ENCODE measurements around the gene CIRBP. TPM values are rescaled to one million over a fixed set of nuclear protein-coding genes. Genes with fewer than 3 reads are reported as not detected.
A peak's percentile ranks its signal among the peaks of the same experiment; 100 is the strongest.

CIRBP gene
- total and polyA plus RNA-seq, 9 donors = 602 to 1,254 (median 855) TPM

GRCh38 chr19:1248786-1249297, 20.3 kb upstream of the CIRBP start:
- Histone ChIP-seq H3K4me1 (ENCODE audit: insufficient read depth) (peaks cover 28% of the 10 kb centered on the region), H3K4me3 (peak overlapping the region; percentile 77), H3K9me3 (no peaks in the 10 kb centered on the region), H3K36me3 (no peaks in the 10 kb centered on the region), H3K27me3 (no peaks in the 10 kb centered on the region), H3K27ac (peak overlapping the region; percentile 99)
- WGBS, 3 donors = 0 to 1% (median 1%) methylated on average over 21 to 74 of the region's 74 CpGs
- peak; percentile 92 to 96 (median 95) for DNase-seq
- no peak for TF ChIP-seq POLR2A (IDR thresholded peaks at IDR 0.05)
- TF ChIP-seq CTCF (IDR thresholded peaks at IDR 0.05) = peak; percentile 77 to 99 (median 98)
- intact Hi-C loops (cut with DNase I) = loop anchor here in 1 of 4 donors (10.0 kb wide), 2 partner anchors 224 to 796 kb away; partner anchors contain the start of genes CNN2, RNU6-2 and TMEM259

GRCh38 chr19:1249298-1249989, 19.7 kb upstream of the CIRBP start:
- no peaks in the 10 kb centered on the region for H3K27me3 ChIP-seq
- 0 to 1% (median 0%) methylated on average over 66 to 102 of the region's 102 CpGs for WGBS, 3 donors
- peaks cover 33% of the 10 kb centered on the region for H3K4me1 ChIP-seq (ENCODE audit: insufficient read depth)
- no peaks in the 10 kb centered on the region for H3K9me3 ChIP-seq
- H3K36me3 ChIP-seq = no peaks in the 10 kb centered on the region
- peak; percentile 91 to 96 (median 94) for DNase-seq
- H3K4me3 ChIP-seq = peak overlapping the region; percentile 77
- intact Hi-C loops (cut with DNase I) = loop anchor here in 1 of 4 donors (10.0 kb wide), 2 partner anchors 225 to 795 kb away; partner anchors contain the start of genes CNN2, RNU6-2 and TMEM259
- peak overlapping the region; percentile 99 for H3K27ac ChIP-seq
- TF ChIP-seq EP300 (IDR thresholded peaks at IDR 0.05) = peak; percentile 72
- TF ChIP-seq CTCF (IDR thresholded peaks at IDR 0.05) = no peak
- peak; percentile 93 for TF ChIP-seq POLR2A (IDR thresholded peaks at IDR 0.05)

GRCh38 chr19:1249990-1250436, 19.1 kb upstream of the CIRBP start:
- no peaks in the 10 kb centered on the region for H3K9me3 ChIP-seq
- H3K27ac ChIP-seq = peak overlapping the region; percentile 87 to 89
- TF ChIP-seq CTCF (IDR thresholded peaks at IDR 0.05) (no peak), POLR2A (IDR thresholded peaks at IDR 0.05) (peak; percentile 90)
- peak overlapping the region; percentile 65 for H3K4me3 ChIP-seq
- peaks cover 28% of the 10 kb centered on the region for H3K4me1 ChIP-seq (ENCODE audit: insufficient read depth)
- DNase-seq = no peak
- 0 to 1% (median 0%) methylated on average over 16 to 67 of the region's 67 CpGs for WGBS, 3 donors
- no peaks in the 10 kb centered on the region for H3K27me3 ChIP-seq
- intact Hi-C loops (cut with DNase I) = loop anchor here in 1 of 4 donors (10.0 kb wide), 2 partner anchors 225 to 795 kb away; partner anchors contain the start of genes CNN2, RNU6-2 and TMEM259
- no peaks in the 10 kb centered on the region for H3K36me3 ChIP-seq

GRCh38 chr19:1250437-1251260, 18.5 kb upstream of the CIRBP start:
- H3K27ac ChIP-seq = peak overlapping the region; percentile 87 to 89
- H3K36me3 ChIP-seq = no peaks in the 10 kb centered on the region
- peak; percentile 73 to 82 (median 78) for DNase-seq
- TF ChIP-seq CTCF (IDR thresholded peaks at IDR 0.05) = no peak
- no peak for TF ChIP-seq POLR2A (IDR thresholded peaks at IDR 0.05)
- intact Hi-C loops (cut with DNase I) = no loop called here
- no peaks in the 10 kb centered on the region for H3K9me3 ChIP-seq
- no peaks in the 10 kb centered on the region for H3K27me3 ChIP-seq
- H3K4me3 ChIP-seq = peak overlapping the region; percentile 65
- H3K4me1 ChIP-seq (ENCODE audit: insufficient read depth) = peaks cover 22% of the 10 kb centered on the region
- WGBS, 3 donors = 0% methylated on average over 21 to 90 of the region's 90 CpGs
